ENCODE measurements around the gene DNAJB14. TPM values are rescaled to one million over a fixed set of nuclear protein-coding genes. Genes with fewer than 3 reads are reported as not detected.

The DNAJB14 gene
- total RNA-seq, 3 donors from 2014 or later = 33.4 to 46.4 (median 37.4) TPM

DNA sequence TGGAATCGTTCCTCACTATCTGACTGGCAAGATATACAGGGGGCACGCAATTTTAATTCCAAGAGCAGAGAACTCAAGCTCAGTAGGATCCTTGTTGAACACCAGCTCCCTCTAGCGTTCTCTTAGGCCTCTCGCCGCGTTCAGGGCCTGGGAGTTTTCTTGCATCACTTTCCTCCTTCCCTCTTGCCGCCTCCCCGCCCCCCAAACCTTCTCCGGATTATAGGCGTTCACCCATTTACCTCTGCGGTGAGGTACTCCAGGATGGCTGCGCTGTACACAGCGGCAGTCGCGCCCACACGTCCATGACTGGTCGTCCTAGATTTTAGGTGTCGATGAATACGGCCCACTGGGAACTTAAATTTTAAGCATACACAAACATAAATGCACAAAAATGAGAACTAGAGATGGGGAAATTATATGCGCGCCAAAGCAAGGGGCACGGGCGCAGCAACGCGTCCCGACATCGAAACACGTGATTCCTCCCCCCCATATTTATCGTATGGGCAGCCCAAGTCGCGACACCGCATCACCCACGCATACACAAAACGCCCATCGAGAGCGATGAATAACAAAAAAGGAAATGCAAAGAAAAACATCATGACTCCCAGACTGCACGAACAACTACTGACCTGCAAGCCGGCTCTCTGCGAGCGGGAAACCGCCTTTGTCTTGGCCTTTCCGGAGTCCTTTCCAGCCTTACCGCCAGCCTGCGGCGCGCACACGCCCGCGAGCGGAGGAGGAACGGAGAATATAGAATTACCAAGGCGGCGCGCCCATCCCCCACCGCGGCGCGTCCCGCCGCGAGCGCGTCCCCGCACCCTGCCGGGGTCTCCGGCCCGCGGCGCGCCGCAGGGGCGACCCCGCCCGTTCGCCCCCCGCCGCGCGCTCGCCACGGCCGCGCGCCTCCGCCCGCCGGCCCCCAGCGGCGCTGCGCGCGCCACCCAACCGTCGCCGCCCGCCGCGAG lies 2.9 kb upstream of the DNAJB14 start:
- Histone ChIP-seq H3K27ac (peak overlapping the region; percentile 94), H3K4me3 (peak overlapping the region; percentile 77 to 84 (median 77))
- intact Hi-C loops (cut with DNase I; ENCODE audit: low total_unique reads) = loop anchor here (5.0 kb wide), 1 partner anchor 387 kb away; the partner anchor contains the start of gene TRMT10A

GRCh38 chr4:99947608-99948007 lies 1.2 kb upstream of the DNAJB14 start:
- no peaks in the 10 kb centered on the region for H3K9me3 ChIP-seq
- no peak for DNase-seq (ENCODE audit: low spot score in 2 of 2)
- TF ChIP-seq POLR2AphosphoS5 (IDR thresholded peaks at IDR 0.05) = no peak
- no peak for TF ChIP-seq POLR2A (IDR thresholded peaks at IDR 0.05)
- TF ChIP-seq, protein P1, sequence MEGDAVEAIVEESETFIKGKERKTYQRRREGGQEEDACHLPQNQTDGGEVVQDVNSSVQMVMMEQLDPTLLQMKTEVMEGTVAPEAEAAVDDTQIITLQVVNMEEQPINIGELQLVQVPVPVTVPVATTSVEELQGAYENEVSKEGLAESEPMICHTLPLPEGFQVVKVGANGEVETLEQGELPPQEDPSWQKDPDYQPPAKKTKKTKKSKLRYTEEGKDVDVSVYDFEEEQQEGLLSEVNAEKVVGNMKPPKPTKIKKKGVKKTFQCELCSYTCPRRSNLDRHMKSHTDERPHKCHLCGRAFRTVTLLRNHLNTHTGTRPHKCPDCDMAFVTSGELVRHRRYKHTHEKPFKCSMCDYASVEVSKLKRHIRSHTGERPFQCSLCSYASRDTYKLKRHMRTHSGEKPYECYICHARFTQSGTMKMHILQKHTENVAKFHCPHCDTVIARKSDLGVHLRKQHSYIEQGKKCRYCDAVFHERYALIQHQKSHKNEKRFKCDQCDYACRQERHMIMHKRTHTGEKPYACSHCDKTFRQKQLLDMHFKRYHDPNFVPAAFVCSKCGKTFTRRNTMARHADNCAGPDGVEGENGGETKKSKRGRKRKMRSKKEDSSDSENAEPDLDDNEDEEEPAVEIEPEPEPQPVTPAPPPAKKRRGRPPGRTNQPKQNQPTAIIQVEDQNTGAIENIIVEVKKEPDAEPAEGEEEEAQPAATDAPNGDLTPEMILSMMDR (IDR thresholded peaks at IDR 0.05) = no peak
- H3K27ac ChIP-seq = peak overlapping the region; percentile 96 to 98
- H3K36me3 ChIP-seq = no peaks in the 10 kb centered on the region
- peak overlapping the region in 1 of 3 donors; percentile 81 for H3K4me3 ChIP-seq
- no peaks in the 10 kb centered on the region for H3K27me3 ChIP-seq
- H3K4me1 ChIP-seq = no peaks in the 10 kb centered on the region
- intact Hi-C loops (cut with DNase I; ENCODE audit: low total_unique reads) = loop anchor here (5.0 kb wide), 1 partner anchor 385 kb away; the partner anchor contains the start of gene TRMT10A

More for the DNA sequence above, 2.9 kb upstream of the DNAJB14 start:
- H3K36me3 ChIP-seq = no peaks in the 10 kb centered on the region
- TF ChIP-seq POLR2AphosphoS5 (IDR thresholded peaks at IDR 0.05) (peak; percentile 32 to 56 (median 39)), POLR2A (IDR thresholded peaks at IDR 0.05) (no peak)
- TF ChIP-seq, protein P1 (IDR thresholded peaks at IDR 0.05) = peak; percentile 62 to 86 (median 80)
- no peaks in the 10 kb centered on the region for H3K27me3 ChIP-seq
- peak; percentile 87 to 88 for DNase-seq (ENCODE audit: low spot score in 2 of 2)
- H3K9me3 ChIP-seq = no peaks in the 10 kb centered on the region
- no peaks in the 10 kb centered on the region for H3K4me1 ChIP-seq

GRCh38 chr4:99947190-99947578 lies 766 bp upstream of the DNAJB14 start:
- H3K4me3 ChIP-seq = peak overlapping the region; percentile 81 to 98 (median 86)
- DNase-seq (ENCODE audit: low spot score in 2 of 2) = no peak
- H3K9me3 ChIP-seq = no peaks in the 10 kb centered on the region
- TF ChIP-seq, protein P1 (IDR thresholded peaks at IDR 0.05) = no peak
- TF ChIP-seq POLR2AphosphoS5 (IDR thresholded peaks at IDR 0.05) = no peak
- TF ChIP-seq POLR2A (IDR thresholded peaks at IDR 0.05) = no peak
- intact Hi-C loops (cut with DNase I; ENCODE audit: low total_unique reads) = loop anchor here (5.0 kb wide), 1 partner anchor 385 kb away; the partner anchor contains the start of gene TRMT10A
- H3K4me1 ChIP-seq = no peaks in the 10 kb centered on the region
- H3K36me3 ChIP-seq = no peaks in the 10 kb centered on the region
- H3K27me3 ChIP-seq = no peaks in the 10 kb centered on the region
- peak overlapping the region; percentile 96 to 98 for H3K27ac ChIP-seq

DNA sequence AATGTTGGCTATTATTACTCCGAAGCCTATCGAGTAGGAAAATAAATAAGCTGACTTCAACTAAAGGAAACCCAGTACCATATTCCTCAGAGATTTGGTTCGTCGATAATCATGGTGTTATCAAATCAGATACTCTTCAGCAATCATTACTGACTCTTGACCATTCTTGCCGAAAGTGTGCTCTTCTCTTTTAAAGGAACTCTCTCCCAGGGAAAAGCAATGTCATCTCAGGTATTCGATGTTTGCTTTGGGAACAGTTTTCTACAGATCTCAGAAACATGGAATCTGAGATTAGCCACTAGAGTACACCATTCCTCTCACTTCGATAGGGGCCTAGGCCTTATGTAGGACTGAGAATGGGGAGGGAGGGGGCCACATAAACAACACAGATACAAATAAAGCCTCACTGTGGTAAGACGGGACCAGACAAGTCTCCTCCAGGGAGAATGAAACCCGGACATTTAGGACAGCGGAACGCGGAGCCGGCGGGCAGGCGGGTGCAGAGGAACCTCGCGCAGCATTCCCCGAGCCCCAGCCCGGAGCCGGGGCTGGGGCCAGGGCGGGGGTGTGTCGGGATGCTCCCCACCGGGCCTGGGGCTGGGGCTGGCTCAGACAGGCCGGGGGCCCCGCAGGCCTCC lies 581 bp downstream of the DNAJB14 start:
- Histone ChIP-seq H3K27me3 (no peaks in the 10 kb centered on the region), H3K9me3 (no peaks in the 10 kb centered on the region), H3K27ac (peak overlapping the region; percentile 96 to 98), H3K4me3 (peak overlapping the region; percentile 81 to 98 (median 86)), H3K4me1 (no peaks in the 10 kb centered on the region), H3K36me3 (no peaks in the 10 kb centered on the region)
- TF ChIP-seq POLR2A (IDR thresholded peaks at IDR 0.05) = no peak
- no peak for TF ChIP-seq POLR2AphosphoS5 (IDR thresholded peaks at IDR 0.05)
- TF ChIP-seq, protein P1 (IDR thresholded peaks at IDR 0.05) = no peak
- no peak for DNase-seq (ENCODE audit: low spot score in 2 of 2)
- intact Hi-C loops (cut with DNase I; ENCODE audit: low total_unique reads) = loop anchor here (5.0 kb wide), 1 partner anchor 384 kb away; the partner anchor contains the start of gene TRMT10A
